ENCODE results near the gene YIPF3.
A peak's percentile ranks its signal among the peaks of the same experiment; 100 is the strongest.

YIPF3 gene

DNA sequence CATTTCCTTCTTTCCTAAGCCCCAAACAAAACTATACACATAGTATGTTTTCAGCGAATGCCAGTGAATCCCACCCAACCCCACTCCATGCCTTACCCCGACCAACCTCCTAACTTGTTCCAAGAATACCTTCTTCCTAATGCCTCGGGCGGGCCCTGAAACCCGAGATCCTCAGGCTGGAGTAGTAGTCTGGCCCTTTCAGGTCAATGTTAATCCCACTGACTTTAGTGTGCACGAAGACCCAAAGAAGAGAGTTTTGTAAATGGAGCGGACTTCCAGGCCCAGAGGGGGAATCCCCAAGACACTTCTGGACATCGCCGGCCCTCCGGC, 394 bp downstream of the YIPF3 start:
- H2AFZ ChIP-seq (ENCODE audit: low read length), result peak overlapping the region; percentile 81

DNA sequence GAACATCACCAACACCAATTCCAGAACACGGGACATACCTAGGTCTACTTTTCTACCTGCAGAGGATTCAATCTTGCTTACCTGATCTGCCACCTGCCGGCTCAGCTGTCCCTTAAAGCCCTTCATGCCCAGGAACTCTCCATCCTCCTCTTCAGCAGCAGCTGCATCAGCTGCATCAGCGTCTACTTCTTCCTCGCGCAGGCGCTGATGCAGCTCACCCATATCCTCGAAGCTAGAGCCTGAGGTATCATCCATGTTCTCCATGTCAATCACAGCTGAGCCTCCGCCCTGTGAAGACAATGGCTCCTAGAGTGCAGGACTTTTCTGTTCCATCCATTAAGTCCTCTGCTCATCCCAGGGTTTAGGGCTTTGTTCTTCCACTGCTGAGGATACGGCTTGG, 918 bp downstream of the YIPF3 start:
- Histone ChIP-seq H3K36me3 (ENCODE audit: insufficient read depth, low read length) (peaks cover 32% of the 10 kb centered on the region; the same call in 1 of the 2 replicates), H2AFZ (ENCODE audit: low read length) (no peak overlapping the region), H3K9me2 (replicated peaks; ENCODE audit: low read depth, low read length) (no peaks in the 10 kb centered on the region), H3K79me2 (ENCODE audit: insufficient read depth, low read length) (peaks cover 69% of the 10 kb centered on the region), H3F3A (ENCODE audit: low read depth) (peaks cover 2% of the 10 kb centered on the region; the same call in 1 of the 2 replicates), H3K27me3 (ENCODE audit: insufficient read depth, low read length, poor library complexity, severe bottlenecking) (no peaks in the 10 kb centered on the region), H3K4me3 (ENCODE audit: low read length, poor library complexity, severe bottlenecking) (peak overlapping the region; percentile 93), H3K4me2 (ENCODE audit: low read depth, low read length, poor library complexity, severe bottlenecking) (peak overlapping the region; percentile 87), H4K20me1 (ENCODE audit: insufficient read depth, low read length, poor library complexity, severe bottlenecking) (peaks cover 31% of the 10 kb centered on the region), H3K9ac (ENCODE audit: low read depth, low read length, poor library complexity, severe bottlenecking) (peak overlapping the region; percentile 97), H3K4me1 (ENCODE audit: insufficient read depth, low read length, poor library complexity, severe bottlenecking) (peaks cover 38% of the 10 kb centered on the region), H3K9me3 (ENCODE audit: insufficient read depth, low read depth, low read length) (no peaks in the 10 kb centered on the region)
- TF ChIP-seq EZH2phosphoT487 (IDR thresholded peaks at IDR 0.05; ENCODE audit: borderline replicate concordance), result no peak
- TF ChIP-seq, protein P1, sequence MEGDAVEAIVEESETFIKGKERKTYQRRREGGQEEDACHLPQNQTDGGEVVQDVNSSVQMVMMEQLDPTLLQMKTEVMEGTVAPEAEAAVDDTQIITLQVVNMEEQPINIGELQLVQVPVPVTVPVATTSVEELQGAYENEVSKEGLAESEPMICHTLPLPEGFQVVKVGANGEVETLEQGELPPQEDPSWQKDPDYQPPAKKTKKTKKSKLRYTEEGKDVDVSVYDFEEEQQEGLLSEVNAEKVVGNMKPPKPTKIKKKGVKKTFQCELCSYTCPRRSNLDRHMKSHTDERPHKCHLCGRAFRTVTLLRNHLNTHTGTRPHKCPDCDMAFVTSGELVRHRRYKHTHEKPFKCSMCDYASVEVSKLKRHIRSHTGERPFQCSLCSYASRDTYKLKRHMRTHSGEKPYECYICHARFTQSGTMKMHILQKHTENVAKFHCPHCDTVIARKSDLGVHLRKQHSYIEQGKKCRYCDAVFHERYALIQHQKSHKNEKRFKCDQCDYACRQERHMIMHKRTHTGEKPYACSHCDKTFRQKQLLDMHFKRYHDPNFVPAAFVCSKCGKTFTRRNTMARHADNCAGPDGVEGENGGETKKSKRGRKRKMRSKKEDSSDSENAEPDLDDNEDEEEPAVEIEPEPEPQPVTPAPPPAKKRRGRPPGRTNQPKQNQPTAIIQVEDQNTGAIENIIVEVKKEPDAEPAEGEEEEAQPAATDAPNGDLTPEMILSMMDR (conservative IDR thresholded peaks at IDR 0.05; ENCODE audit: low read length), result no peak

More for the DNA sequence above, 394 bp downstream of the YIPF3 start:
- H3K4me3 ChIP-seq (ENCODE audit: low read length, poor library complexity, severe bottlenecking), result peak overlapping the region; percentile 93
- H3K9ac ChIP-seq (ENCODE audit: low read depth, low read length, poor library complexity, severe bottlenecking), result peak overlapping the region; percentile 97
- peaks cover 38% of the 10 kb centered on the region for H3K4me1 ChIP-seq (ENCODE audit: insufficient read depth, low read length, poor library complexity, severe bottlenecking)
- no peaks in the 10 kb centered on the region for H3K9me3 ChIP-seq (ENCODE audit: insufficient read depth, low read depth, low read length)
- H3K79me2 ChIP-seq (ENCODE audit: insufficient read depth, low read length), result peaks cover 69% of the 10 kb centered on the region
- peaks cover 31% of the 10 kb centered on the region for H4K20me1 ChIP-seq (ENCODE audit: insufficient read depth, low read length, poor library complexity, severe bottlenecking)
- peak overlapping the region; percentile 87 for H3K4me2 ChIP-seq (ENCODE audit: low read depth, low read length, poor library complexity, severe bottlenecking)
- TF ChIP-seq EZH2phosphoT487 (IDR thresholded peaks at IDR 0.05; ENCODE audit: borderline replicate concordance), result no peak
- TF ChIP-seq, protein P1 (conservative IDR thresholded peaks at IDR 0.05; ENCODE audit: low read length), result no peak
- no peaks in the 10 kb centered on the region for H3K9me2 ChIP-seq (replicated peaks; ENCODE audit: low read depth, low read length)
- H3K36me3 ChIP-seq (ENCODE audit: insufficient read depth, low read length), result peaks cover 37% of the 10 kb centered on the region; the same call in 1 of the 2 replicates
- H3K27me3 ChIP-seq (ENCODE audit: insufficient read depth, low read length, poor library complexity, severe bottlenecking), result no peaks in the 10 kb centered on the region
- H3F3A ChIP-seq (ENCODE audit: low read depth), result no peaks in the 10 kb centered on the region; the same call in 1 of the 2 replicates

DNA sequence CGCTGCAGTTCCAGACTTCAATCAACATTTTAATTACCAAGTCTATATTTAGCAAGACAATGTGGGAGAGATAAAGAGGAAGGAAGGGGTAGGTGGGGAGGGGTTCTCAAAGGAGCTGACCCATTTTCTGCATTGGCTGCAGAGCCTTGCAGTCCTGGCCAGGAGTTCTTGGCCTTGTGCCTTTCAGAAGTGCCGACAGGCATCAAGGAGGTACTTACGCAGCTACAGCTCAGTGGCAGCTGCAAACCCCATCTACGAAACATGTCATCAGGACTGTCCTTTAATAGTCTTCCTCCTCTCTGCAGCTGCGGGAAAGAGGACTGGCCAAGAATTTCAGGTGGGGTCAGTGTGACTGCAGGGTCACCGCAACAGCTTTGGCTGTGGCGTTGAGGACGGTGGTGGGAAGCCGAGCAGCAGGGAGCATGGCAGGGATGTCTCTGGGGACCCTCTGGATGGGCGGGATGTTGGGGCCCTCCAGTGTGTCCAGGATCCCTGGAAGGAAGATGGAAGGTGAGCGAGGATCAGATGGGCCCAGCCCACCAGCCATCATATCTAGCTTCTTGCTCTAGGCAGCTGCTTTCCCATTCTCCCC, 4.8 kb downstream of the YIPF3 start:
- Histone ChIP-seq H3K9me3 (ENCODE audit: insufficient read depth, low read depth, low read length) (no peaks in the 10 kb centered on the region), H3K27me3 (ENCODE audit: insufficient read depth, low read length, poor library complexity, severe bottlenecking) (no peaks in the 10 kb centered on the region), H3K4me3 (ENCODE audit: low read length, poor library complexity, severe bottlenecking) (no peak overlapping the region), H3K4me1 (ENCODE audit: insufficient read depth, low read length, poor library complexity, severe bottlenecking) (peaks cover 23% of the 10 kb centered on the region), H3K9ac (ENCODE audit: low read depth, low read length, poor library complexity, severe bottlenecking) (no peak overlapping the region), H3K79me2 (ENCODE audit: insufficient read depth, low read length) (peaks cover 36% of the 10 kb centered on the region), H4K20me1 (ENCODE audit: insufficient read depth, low read length, poor library complexity, severe bottlenecking) (peaks cover 23% of the 10 kb centered on the region), H3K4me2 (ENCODE audit: low read depth, low read length, poor library complexity, severe bottlenecking) (no peak overlapping the region), H2AFZ (ENCODE audit: low read length) (no peak overlapping the region), H3K9me2 (replicated peaks; ENCODE audit: low read depth, low read length) (no peaks in the 10 kb centered on the region), H3K36me3 (ENCODE audit: insufficient read depth, low read length) (peaks cover 15% of the 10 kb centered on the region; the same call in 1 of the 2 replicates), H3F3A (ENCODE audit: low read depth) (peaks cover 2% of the 10 kb centered on the region; the same call in 1 of the 2 replicates)
- TF ChIP-seq, protein P1 (conservative IDR thresholded peaks at IDR 0.05; ENCODE audit: low read length), result no peak
- no peak for TF ChIP-seq EZH2phosphoT487 (IDR thresholded peaks at IDR 0.05; ENCODE audit: borderline replicate concordance)

Data from Loucy (cell line).